Parathyroid adenoma (tissue), 2 donors: Measurements from ENCODE around the gene PMFBP1.

Experiments
- H2AFZ ChIP-seq: fragments of 300-600 bp; sonication (generic); one replicate; pipeline ENCODE4 v1.7.0; 2017; ENCODE audit warnings: antibody characterized with exemption, mild to moderate bottlenecking
- H3K27ac ChIP-seq: fragments of 300-600 bp; sonication (generic); one replicate; pipeline ENCODE4 v1.7.0; 2017
- H3K27me3 ChIP-seq: fragments of 300-600 bp; sonication (generic); one replicate; pipeline ENCODE4 v1.7.0; 2017; ENCODE audit warnings: low read length; ENCODE audit not compliant: control insufficient read depth, insufficient read depth
- H3K36me3 ChIP-seq: fragments of 300-600 bp; sonication (generic); one replicate; pipeline ENCODE4 v1.7.0; 2017; ENCODE audit warnings: low read length; ENCODE audit not compliant: control insufficient read depth, insufficient read depth
- H3K4me1 ChIP-seq: fragments of 300-600 bp; sonication (generic); one replicate; pipeline ENCODE4 v1.7.0; 2017; ENCODE audit warnings: control low read depth
- H3K4me2 ChIP-seq: fragments of 300-600 bp; sonication (generic); one replicate; pipeline ENCODE4 v1.7.0; 2017; ENCODE audit warnings: low read length
- H3K4me3 ChIP-seq: fragments of 300-600 bp; sonication (generic); one replicate; pipeline ENCODE4 v1.7.0; 2017; ENCODE audit warnings: low read depth, low read length
- H3K79me2 ChIP-seq: fragments of 300-600 bp; sonication (generic); one replicate; pipeline ENCODE4 v1.7.0; 2017; ENCODE audit warnings: control low read depth
- H3K9ac ChIP-seq: fragments of 300-600 bp; sonication (generic); one replicate; pipeline ENCODE4 v1.7.0; 2017; ENCODE audit warnings: mild to moderate bottlenecking
- H3K9me3 ChIP-seq: fragments of 300-600 bp; sonication (generic); one replicate; pipeline ENCODE4 v1.7.0; 2017; ENCODE audit warnings: low read length; ENCODE audit not compliant: control insufficient read depth
- TF ChIP-seq, protein P1 (sequence below): fragments of 300-600 bp; sonication (generic); IDR thresholded peaks from one replicate; pipeline ENCODE4 v1.7.0; 2017; ENCODE audit warnings: antibody characterized with exemption, mild to moderate bottlenecking
- donor health status: primary hyperparathyroidism.

Gene PMFBP1

DNA sequence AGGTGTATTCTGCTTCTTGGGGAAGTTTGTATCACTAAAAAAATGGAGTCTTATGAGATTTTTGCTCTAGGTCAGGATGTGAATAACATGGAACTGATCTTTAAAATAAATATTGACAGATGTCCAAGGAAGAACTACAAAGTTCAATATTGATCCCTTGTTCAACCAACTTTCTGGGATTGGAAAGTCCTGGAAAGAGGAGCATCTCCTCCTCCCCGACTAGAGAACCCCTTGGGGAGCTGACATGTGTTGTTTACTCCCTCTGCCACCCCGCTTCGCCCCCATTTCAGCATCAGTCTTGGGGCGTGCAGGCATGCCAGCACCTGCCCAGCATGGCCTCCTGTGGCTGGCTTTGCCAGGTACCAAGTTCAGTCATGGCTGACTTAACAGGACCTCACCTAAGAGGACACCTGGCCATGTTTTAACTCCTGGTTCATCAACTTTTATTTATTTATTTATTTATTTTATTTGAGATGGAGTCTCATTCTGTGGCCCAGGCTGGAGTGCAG lies 33.8 kb downstream of the PMFBP1 start:
- no peak overlapping the region for H2AFZ ChIP-seq
- no peak overlapping the region for H3K9ac ChIP-seq
- H3K27me3 ChIP-seq, result no peaks in the 10 kb centered on the region
- H3K4me3 ChIP-seq, result no peak overlapping the region
- no peaks in the 10 kb centered on the region for H3K79me2 ChIP-seq
- H3K9me3 ChIP-seq, result no peaks in the 10 kb centered on the region
- H3K36me3 ChIP-seq, result no peaks in the 10 kb centered on the region
- H3K27ac ChIP-seq, result no peak overlapping the region
- no peaks in the 10 kb centered on the region for H3K4me1 ChIP-seq
- TF ChIP-seq, protein P1, sequence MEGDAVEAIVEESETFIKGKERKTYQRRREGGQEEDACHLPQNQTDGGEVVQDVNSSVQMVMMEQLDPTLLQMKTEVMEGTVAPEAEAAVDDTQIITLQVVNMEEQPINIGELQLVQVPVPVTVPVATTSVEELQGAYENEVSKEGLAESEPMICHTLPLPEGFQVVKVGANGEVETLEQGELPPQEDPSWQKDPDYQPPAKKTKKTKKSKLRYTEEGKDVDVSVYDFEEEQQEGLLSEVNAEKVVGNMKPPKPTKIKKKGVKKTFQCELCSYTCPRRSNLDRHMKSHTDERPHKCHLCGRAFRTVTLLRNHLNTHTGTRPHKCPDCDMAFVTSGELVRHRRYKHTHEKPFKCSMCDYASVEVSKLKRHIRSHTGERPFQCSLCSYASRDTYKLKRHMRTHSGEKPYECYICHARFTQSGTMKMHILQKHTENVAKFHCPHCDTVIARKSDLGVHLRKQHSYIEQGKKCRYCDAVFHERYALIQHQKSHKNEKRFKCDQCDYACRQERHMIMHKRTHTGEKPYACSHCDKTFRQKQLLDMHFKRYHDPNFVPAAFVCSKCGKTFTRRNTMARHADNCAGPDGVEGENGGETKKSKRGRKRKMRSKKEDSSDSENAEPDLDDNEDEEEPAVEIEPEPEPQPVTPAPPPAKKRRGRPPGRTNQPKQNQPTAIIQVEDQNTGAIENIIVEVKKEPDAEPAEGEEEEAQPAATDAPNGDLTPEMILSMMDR, result no peak
- no peak overlapping the region for H3K4me2 ChIP-seq

DNA sequence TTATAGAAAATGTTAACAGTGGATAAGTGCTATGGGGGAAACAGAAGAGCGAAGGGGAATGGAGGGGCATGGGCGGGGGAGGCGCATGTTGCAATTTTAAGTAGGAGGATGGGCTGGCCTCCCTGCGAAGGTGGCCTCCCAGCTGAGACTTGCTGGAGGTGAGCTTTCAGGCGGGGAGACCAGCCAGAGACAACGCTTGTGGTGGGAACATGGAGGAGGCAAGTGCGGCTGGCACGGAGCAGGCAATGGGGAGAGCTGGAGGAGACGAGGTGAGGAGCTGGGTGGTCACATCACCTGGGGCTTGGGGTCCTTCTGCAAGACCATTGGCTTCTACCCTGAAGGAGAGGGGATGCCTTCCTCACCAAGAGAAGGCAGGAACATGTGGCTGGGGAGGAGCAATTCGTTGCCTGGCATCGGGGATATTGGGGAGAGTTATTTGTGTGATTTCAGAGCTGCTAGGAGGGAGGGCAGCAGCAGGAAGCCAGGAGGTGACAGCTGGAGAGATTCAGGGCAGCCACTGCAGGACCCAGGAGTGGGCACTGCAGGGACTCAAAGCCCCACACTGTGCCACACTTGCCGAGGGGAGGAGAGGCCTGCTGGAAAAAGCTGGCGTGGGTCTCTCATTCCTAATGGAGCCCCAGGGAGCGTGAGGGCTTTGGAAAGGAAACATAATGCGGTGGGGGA lies 34.4 kb downstream of the PMFBP1 start:
- no peak overlapping the region for H2AFZ ChIP-seq
- no peak overlapping the region for H3K4me3 ChIP-seq
- H3K79me2 ChIP-seq, result no peaks in the 10 kb centered on the region
- no peak overlapping the region for H3K9ac ChIP-seq
- H3K4me2 ChIP-seq, result no peak overlapping the region
- H3K9me3 ChIP-seq, result no peaks in the 10 kb centered on the region
- H3K36me3 ChIP-seq, result no peaks in the 10 kb centered on the region
- H3K27ac ChIP-seq, result no peak overlapping the region
- H3K4me1 ChIP-seq, result no peaks in the 10 kb centered on the region
- TF ChIP-seq, protein P1, result no peak
- H3K27me3 ChIP-seq, result no peaks in the 10 kb centered on the region

DNA sequence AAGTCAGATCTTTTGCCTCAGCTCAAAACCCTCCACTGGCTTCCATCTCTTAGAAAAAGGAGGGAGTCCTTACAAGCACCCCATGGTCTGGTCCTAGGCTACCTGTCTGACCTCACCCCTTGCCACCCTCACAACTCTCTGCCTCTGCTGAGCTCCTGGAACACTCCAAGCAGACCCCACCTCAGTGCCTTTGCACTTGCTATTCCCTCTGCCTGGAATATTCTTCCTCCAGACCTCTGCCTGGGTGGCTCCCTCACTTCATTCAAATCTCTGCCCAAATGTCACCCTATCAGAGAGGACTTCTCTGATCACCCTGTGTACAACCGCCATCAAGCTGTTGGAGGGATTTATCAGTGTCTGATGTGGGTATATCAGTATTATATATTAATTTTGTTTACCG lies 37.4 kb downstream of the PMFBP1 start:
- Histone ChIP-seq H3K4me1 (no peaks in the 10 kb centered on the region), H3K4me3 (no peak overlapping the region), H2AFZ (no peak overlapping the region), H3K9ac (no peak overlapping the region), H3K27ac (no peak overlapping the region), H3K27me3 (no peaks in the 10 kb centered on the region), H3K36me3 (no peaks in the 10 kb centered on the region), H3K9me3 (no peaks in the 10 kb centered on the region), H3K79me2 (no peaks in the 10 kb centered on the region), H3K4me2 (no peak overlapping the region)
- TF ChIP-seq, protein P1, result no peak

DNA sequence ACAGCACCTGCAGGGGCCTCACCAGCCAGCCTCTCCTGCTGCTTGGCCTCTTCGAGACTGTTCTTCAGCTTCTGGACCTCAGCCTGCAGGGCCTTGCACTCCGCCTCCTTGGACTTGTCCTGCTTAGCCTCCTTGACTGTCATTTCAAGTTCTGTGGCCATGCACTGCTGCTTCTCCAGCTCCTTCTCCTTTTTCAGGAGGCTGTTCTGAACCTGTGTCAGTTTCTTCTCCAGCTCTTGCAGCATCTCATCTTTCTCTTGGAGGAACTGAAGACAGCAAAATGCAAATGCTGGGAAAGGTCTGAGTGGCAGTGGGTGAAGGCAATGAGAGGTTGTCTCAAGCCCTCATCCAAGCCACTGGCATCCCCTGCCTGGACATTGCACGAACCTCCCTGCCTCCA lies 39.2 kb downstream of the PMFBP1 start:
- Histone ChIP-seq H3K79me2 (no peaks in the 10 kb centered on the region), H3K4me1 (no peaks in the 10 kb centered on the region), H3K27me3 (no peaks in the 10 kb centered on the region), H3K9me3 (no peaks in the 10 kb centered on the region), H3K27ac (no peak overlapping the region), H3K9ac (no peak overlapping the region), H3K36me3 (no peaks in the 10 kb centered on the region), H3K4me3 (no peak overlapping the region), H2AFZ (no peak overlapping the region), H3K4me2 (no peak overlapping the region)
- TF ChIP-seq, protein P1, result no peak

- Histone ChIP-seq H3K4me1 (no peaks in the 10 kb centered on the region), H3K27me3 (no peaks in the 10 kb centered on the region), H3K79me2 (no peaks in the 10 kb centered on the region), H3K9ac (no peak overlapping the region), H3K27ac (no peak overlapping the region), H3K4me3 (no peak overlapping the region), H3K4me2 (no peak overlapping the region), H2AFZ (no peak overlapping the region), H3K36me3 (no peaks in the 10 kb centered on the region), H3K9me3 (no peaks in the 10 kb centered on the region)
- TF ChIP-seq, protein P1, result no peak
Measured at GRCh38 chr16:72131036-72131435, 40.9 kb downstream of the PMFBP1 start.
